Medulla oblongata (tissue), 1 donor: ENCODE data around the gene CHSY3.
A peak's percentile ranks its signal among the peaks of the same experiment; 100 is the strongest.

ENCODE experiments used
- DNase-seq: peaks from one replicate; pipeline ENCODE4 v3.0.0-alpha.2; 2015; ENCODE audit errors: extremely low spot score

Gene CHSY3

GRCh38 chr5:129904102-129904666 lies at the start of gene CHSY3:
CHSY3 (plus strand) TSS chr5:129904465.
- DNase-seq = peak; percentile 83

GRCh38 chr5:129856325-129856724 lies 47.9 kb upstream of the CHSY3 start:
- no peak for DNase-seq

DNA sequence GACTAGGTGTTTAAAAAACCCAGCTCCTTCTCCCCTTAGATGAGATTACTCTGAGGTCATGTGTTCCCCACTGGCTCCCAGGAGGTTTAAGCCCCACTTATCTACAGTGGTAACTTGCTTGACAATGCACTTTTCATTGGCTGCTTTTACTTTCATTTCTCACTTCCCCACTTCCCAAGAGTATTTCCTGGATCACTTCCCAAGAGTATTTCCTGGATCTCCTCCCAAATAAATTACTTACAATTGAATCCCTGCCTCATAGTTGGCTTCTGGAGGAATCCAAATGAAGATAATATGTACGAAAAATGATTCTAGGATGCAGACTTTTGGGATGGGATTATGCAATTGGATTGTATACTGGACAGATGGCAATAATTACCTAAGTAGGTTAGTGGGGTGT lies 47.1 kb upstream of the CHSY3 start:
- DNase-seq = no peak

GRCh38 chr5:129858131-129858675 lies 46.1 kb upstream of the CHSY3 start:
- DNase-seq = no peak

- DNase-seq = no peak
These were observed 19.9 kb upstream of the CHSY3 start for GRCh38 chr5:129884322-129884721.

- peak; percentile 23 for DNase-seq
These were observed 4.8 kb upstream of the CHSY3 start for GRCh38 chr5:129899454-129899853.

- DNase-seq = no peak
These were observed 1.4 kb upstream of the CHSY3 start for GRCh38 chr5:129902816-129903215.

- no peak for DNase-seq
These were observed 681 bp upstream of the CHSY3 start for GRCh38 chr5:129903466-129904101.

DNA sequence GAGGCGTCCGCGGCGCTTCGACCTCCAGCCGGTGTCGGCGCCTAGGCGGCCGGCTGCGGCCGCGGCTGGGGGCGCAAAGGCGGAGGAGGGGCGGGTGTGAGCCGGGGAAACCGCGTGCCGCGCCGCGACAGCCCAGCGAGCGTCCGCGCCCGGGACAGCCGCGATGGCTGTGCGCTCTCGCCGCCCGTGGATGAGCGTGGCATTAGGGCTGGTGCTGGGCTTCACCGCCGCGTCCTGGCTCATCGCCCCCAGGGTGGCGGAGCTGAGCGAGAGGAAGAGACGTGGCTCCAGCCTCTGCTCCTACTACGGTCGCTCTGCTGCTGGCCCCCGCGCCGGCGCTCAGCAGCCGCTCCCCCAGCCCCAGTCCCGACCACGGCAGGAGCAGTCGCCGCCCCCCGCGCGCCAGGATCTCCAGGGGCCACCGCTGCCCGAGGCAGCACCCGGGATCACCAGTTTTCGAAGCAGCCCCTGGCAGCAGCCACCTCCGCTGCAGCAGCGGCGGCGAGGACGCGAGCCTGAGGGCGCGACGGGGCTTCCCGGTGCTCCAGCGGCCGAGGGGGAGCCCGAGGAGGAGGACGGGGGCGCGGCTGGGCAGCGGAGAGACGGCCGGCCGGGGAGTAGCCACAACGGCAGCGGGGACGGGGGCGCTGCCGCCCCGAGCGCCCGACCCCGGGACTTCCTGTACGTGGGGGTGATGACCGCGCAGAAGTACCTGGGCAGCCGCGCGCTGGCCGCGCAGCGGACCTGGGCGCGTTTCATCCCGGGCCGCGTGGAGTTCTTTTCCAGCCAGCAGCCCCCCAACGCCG lies 605 bp downstream of the CHSY3 start:
- DNase-seq = no peak

GRCh38 chr5:129905473-129906176 lies 1.4 kb downstream of the CHSY3 start:
- DNase-seq = peak; percentile 22

DNA sequence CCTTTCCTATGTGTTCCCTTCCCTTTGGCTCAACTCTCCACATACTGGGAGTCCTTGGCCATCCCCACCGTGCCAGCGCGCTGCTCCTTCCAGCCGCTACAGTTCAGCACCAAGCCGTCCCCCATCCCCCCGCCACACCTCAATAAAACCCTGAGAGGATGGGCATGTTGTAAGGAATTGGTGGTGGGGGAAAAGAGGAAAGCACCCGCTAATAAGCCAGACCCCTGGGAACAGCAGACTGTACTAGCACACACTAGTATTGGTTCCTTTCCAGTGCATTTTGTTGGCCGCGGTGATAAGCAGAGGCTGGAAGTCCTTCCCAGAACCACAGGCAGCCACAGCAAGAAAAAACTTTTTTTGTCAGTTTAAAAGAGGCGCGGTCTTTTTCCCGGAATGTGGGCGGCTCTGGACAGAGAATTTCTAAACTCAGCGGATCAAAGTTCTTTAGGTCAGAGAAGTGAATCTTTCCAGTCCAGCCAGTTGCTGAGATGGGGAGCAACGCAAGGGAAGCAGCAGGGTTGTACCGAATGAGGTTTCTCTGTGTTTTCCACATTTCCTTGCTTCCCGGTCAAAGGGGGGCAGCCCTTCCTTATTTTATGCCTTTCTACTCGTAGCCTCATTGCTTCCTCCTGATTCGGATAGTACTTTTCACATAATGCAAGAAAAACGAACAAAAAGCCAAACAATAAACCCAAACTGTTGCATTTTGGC lies 2.1 kb downstream of the CHSY3 start:
- peak; percentile 45 for DNase-seq

GRCh38 chr5:129909225-129909624 lies 5.0 kb downstream of the CHSY3 start:
- no peak for DNase-seq

DNA sequence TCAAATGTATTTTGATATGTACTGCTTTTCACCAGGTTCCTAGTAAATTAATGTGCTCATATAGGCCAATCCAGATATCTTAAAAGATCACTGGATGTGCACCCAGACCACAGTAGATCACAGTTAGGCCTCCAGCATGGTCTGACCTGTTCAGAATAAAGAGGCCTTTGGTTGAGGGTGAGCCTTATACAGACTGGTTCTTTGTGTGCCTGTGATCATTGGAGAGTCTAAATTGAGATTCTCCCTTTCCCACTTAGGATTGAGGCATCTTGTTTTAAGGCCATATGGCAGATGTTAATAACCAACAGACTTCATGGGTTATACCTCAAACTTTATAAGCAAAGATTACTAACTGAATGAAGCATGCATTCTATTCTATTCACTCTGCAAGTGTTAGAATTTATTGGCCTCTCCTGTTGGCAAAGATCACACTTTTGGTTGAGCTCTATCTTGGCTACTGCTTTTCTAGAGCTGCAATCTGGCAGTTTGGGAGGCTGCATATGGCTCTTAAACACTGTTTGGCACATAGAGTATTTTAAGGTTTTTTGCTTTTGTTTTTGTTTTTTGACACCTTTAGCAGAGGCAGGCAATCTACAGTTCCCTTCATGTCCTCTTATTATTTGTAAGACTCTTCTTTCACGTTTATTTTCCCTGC lies 8.5 kb downstream of the CHSY3 start:
- DNase-seq = no peak

DNA sequence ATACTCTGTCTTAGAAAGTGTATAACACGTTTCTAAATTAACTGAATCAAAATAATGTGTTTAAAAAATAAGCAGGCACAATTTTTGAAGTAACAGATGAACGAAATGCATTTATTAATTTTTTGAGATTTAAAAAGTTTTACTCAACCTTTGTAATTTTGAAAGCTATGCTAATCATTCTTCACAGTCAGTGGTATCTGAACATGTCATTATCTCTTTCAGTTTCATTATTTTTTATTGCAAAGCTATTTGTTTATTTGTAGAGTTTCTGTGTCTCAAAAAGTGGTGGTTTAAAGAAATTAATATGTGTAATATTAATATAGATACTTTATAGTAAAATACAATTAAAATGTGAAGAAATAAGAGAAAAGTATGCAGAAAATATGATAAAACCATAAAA lies 11.2 kb downstream of the CHSY3 start:
- no peak for DNase-seq

GRCh38 chr5:129917224-129917623 lies 13.0 kb downstream of the CHSY3 start:
- DNase-seq = no peak

GRCh38 chr5:129921204-129921603 lies 16.9 kb downstream of the CHSY3 start:
- DNase-seq = no peak

DNA sequence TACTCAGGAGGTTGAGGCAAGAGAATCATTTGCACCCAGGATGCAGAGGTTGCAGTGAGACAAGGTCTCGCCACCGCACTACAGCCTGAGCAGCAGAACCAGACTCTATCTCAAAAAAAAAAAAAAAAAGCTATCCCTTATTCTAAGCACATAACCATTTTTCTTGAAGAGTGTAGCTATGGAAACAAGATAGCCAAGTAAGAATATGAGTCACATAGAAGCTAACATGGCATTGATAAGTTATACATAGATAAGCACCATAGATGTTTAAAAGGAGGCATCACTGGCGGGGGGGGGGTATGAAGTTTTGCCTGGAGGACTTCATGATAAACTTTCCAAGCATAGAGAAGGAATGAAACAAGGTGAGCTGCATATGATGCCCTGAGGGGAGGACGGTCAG lies 26.0 kb downstream of the CHSY3 start:
- no peak for DNase-seq

- no peak for DNase-seq
These were observed 31.4 kb downstream of the CHSY3 start for GRCh38 chr5:129935626-129936025.

DNA sequence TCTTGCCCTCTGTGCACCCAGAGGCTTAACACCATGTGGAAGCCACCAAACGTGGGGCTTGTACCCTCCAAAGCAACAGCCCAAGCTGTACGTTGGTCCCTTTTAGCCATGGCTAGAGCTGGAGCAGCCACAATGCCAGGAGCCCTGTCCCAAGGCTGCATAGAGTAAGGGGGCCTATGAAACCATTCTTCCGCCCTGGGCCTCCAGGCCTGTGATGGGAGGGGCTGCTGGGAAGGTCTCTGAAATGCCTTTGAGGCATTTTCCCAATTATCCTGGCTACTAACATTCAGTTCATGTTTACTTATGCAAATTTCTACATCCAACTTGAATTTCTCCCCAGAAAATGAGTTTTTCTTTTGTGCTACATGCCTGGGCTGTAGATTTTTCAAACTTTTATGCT lies 33.8 kb downstream of the CHSY3 start:
- no peak for DNase-seq

DNA sequence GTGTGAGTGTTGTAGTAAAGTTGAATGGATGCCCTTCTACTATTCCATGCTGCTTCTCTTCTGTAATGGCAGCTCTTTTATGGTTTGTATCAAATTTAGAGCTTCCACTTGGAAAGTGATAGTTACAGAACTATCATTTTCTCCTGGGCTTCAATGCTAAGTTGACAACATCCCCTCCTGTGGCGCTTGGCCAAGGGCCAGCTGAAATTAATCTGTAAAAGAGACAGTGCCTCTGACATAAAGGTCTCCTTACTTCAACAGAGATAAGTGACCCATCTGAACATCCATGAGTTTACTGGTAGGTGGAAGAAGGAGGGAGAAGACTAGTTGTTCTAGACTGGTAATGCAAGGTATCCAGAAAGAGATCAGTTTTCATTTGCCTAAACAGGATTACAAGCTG lies 39.7 kb downstream of the CHSY3 start:
- DNase-seq = no peak

GRCh38 chr5:129945028-129945427 lies 40.8 kb downstream of the CHSY3 start:
- no peak for DNase-seq
